ENCODE data around the gene FLT4.

DNA sequence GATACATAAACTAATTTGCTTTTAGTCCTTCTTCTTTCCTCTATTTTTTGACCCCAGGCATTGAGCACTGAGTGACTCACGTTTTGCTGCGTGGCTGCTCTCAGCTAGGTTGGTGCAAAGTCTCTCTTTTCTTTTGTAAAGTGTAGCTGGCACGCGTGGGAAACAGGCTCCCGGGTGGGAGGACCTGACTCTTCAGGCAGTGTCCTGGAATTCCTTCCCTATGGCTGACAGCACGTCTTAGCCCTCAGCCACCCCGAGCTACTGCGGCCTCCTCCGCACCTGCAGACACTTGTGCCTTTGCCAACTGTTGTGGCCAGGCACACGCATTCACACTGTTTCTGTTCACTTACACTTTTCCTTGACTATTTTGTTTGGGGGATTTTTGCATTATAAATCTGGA, 57.2 kb downstream of the FLT4 start:
- TF ChIP-seq CBX2 (IDR thresholded peaks at IDR 0.05; ENCODE audit: low read depth, low read length) = no peak
- no peak for TF ChIP-seq CBX2 (CRISPR knock-in tag; IDR thresholded peaks at IDR 0.05; ENCODE audit: low read depth)
- no peak for TF ChIP-seq NR1H2 (CRISPR knock-in tag; IDR thresholded peaks at IDR 0.05; ENCODE audit: borderline replicate concordance, low read depth)
